Smooth muscle cell (in vitro differentiated cells): ENCODE results near the gene MYRIP. TPM values are rescaled to one million over a fixed set of nuclear protein-coding genes. Genes with fewer than 3 reads are reported as not detected.
"Not testable (repeated sequence)": the region's sequence is repeated elsewhere in the genome, so short reads cannot be mapped to it uniquely, and the experiment has no call there.

ENCODE experiments used
- DNase-seq: peaks from one replicate; lab custom pipeline; 2025; ENCODE audit not compliant: unreplicated experiment; lab: John Stamatoyannopoulos, UW
- H2AFZ ChIP-seq: fragments of 200-600 bp; sonication (generic); 2 replicates; pipeline ENCODE4 v1.6.0; 2016; ENCODE audit warnings: antibody characterized with exemption, low read depth, mild to moderate bottlenecking
- H3F3A ChIP-seq: fragments of 200-600 bp; sonication (generic); 2 replicates; pipeline ENCODE4 v1.6.0; 2017; ENCODE audit warnings: antibody characterized with exemption, low read depth
- H3K27ac ChIP-seq: fragments of 200-600 bp; sonication (generic); 2 replicates; pipeline ENCODE4 v1.5.1; 2016; ENCODE audit warnings: low read depth, mild to moderate bottlenecking
- H3K27me3 ChIP-seq: fragments of 200-600 bp; sonication (generic); 2 replicates; pipeline ENCODE4 v1.6.1; 2016; ENCODE audit warnings: low read depth, mild to moderate bottlenecking
- H3K36me3 ChIP-seq: fragments of 200-600 bp; sonication (generic); 2 replicates; pipeline ENCODE4 v1.5.1; 2016; ENCODE audit warnings: low read depth
- H3K4me1 ChIP-seq: fragments of 200-600 bp; sonication (generic); 2 replicates; pipeline ENCODE4 v1.5.1; 2016; ENCODE audit warnings: low read depth
- H3K4me2 ChIP-seq: fragments of 200-600 bp; sonication (generic); 2 replicates; pipeline ENCODE4 v1.6.0; 2016; ENCODE audit warnings: mild to moderate bottlenecking
- H3K4me3 ChIP-seq: fragments of 200-600 bp; sonication (generic); 2 replicates; pipeline ENCODE4 v1.5.1; 2016; ENCODE audit warnings: mild to moderate bottlenecking
- H3K79me2 ChIP-seq: fragments of 200-600 bp; sonication (generic); 2 replicates; pipeline ENCODE4 v1.6.0; 2016; ENCODE audit warnings: low read depth, mild to moderate bottlenecking
- H3K9ac ChIP-seq: fragments of 200-600 bp; sonication (generic); 2 replicates; pipeline ENCODE4 v1.6.0; 2016; ENCODE audit warnings: low read depth
- H3K9me3 ChIP-seq: fragments of 200-600 bp; sonication (generic); replicated peaks from 2 replicates; pipeline ENCODE4 v1.5.1; 2016; ENCODE audit warnings: low read depth
- H4K20me1 ChIP-seq: fragments of 200-600 bp; sonication (generic); 2 replicates; pipeline ENCODE4 v1.6.0; 2016; ENCODE audit warnings: low read depth
- CTCF ChIP-seq: fragments of 200-600 bp; sonication (generic); IDR thresholded peaks from 2 replicates; pipeline ENCODE4 v1.5.1; 2017; ENCODE audit warnings: borderline replicate concordance, mild to moderate bottlenecking, antibody characterized with exemption; ENCODE audit not compliant: insufficient read depth, poor library complexity, severe bottlenecking
- WGBS: methylation state at CpG from one replicate; pipeline ENCODE4 v1.1.7; 2016; ENCODE audit warnings: low lambda C conversion rate; 5-methylcytosine and 5-hydroxymethylcytosine counted together
- polyA plus RNA-seq: library from polyadenylated mRNA; unstranded; fragments of >200 nt; fragmentation: Nextera tagmentation; extraction: Ambion mirVana; gene quantifications from 2 replicates; pipeline ENCODE4 v1.2.1, GENCODE V29; 2016
- total RNA-seq: library from RNA; depleted of rRNA; stranded (reverse); fragments of >200 nt; gene quantifications from 2 replicates; pipeline ENCODE4 v1.2.3, GENCODE V29; 2014

The MYRIP gene
- total and polyA plus RNA-seq, 2 experiments from 2014 or later: not detected

- Histone ChIP-seq H3F3A (no peaks in the 10 kb centered on the region), H3K36me3 (no peaks in the 10 kb centered on the region), H3K9me3 (no peaks in the 10 kb centered on the region), H2AFZ (no peak overlapping the region), H3K4me2 (no peak overlapping the region), H3K79me2 (no peaks in the 10 kb centered on the region), H3K9ac (no peak overlapping the region), H3K4me3 (no peak overlapping the region), H3K27ac (no peak overlapping the region), H3K27me3 (no peaks in the 10 kb centered on the region), H3K4me1 (no peaks in the 10 kb centered on the region), H4K20me1 (no peaks in the 10 kb centered on the region)
- WGBS: 71% methylated on average over 4 of the region's 4 CpGs
- DNase-seq: no peak
- no peak for TF ChIP-seq CTCF
These were observed 213.0 kb downstream of the MYRIP start for GRCh38 chr3:40022297-40022827.

GRCh38 chr3:40024526-40024925 lies 215.1 kb downstream of the MYRIP start:
- Histone ChIP-seq H4K20me1 (no peaks in the 10 kb centered on the region), H2AFZ (no peak overlapping the region), H3K4me1 (no peaks in the 10 kb centered on the region), H3K27me3 (no peaks in the 10 kb centered on the region), H3K4me3 (no peak overlapping the region), H3K9me3 (no peaks in the 10 kb centered on the region), H3K79me2 (no peaks in the 10 kb centered on the region), H3K4me2 (no peak overlapping the region), H3K36me3 (no peaks in the 10 kb centered on the region), H3K27ac (no peak overlapping the region), H3F3A (no peaks in the 10 kb centered on the region), H3K9ac (no peak overlapping the region)
- no peak for TF ChIP-seq CTCF
- 84% methylated on average over 2 of the region's 2 CpGs for WGBS
- no peak for DNase-seq

- H3K4me3 ChIP-seq, H3K36me3 ChIP-seq, H2AFZ ChIP-seq, H3K4me1 ChIP-seq, H3K79me2 ChIP-seq, H4K20me1 ChIP-seq, H3K9me3 ChIP-seq, H3F3A ChIP-seq, H3K4me2 ChIP-seq, DNase-seq, H3K27ac ChIP-seq, H3K27me3 ChIP-seq, H3K9ac ChIP-seq: not testable (repeated sequence)
- WGBS: 89% methylated on average over 9 of the region's 9 CpGs
These were observed 216.5 kb downstream of the MYRIP start for GRCh38 chr3:40025892-40026291.

GRCh38 chr3:40035177-40035576 lies 225.8 kb downstream of the MYRIP start:
- H3K9ac ChIP-seq: no peak overlapping the region
- no peaks in the 10 kb centered on the region for H3F3A ChIP-seq
- H3K36me3 ChIP-seq: no peaks in the 10 kb centered on the region
- H3K4me2 ChIP-seq: no peak overlapping the region
- H3K4me1 ChIP-seq: no peaks in the 10 kb centered on the region
- H3K79me2 ChIP-seq: no peaks in the 10 kb centered on the region
- H3K4me3 ChIP-seq: no peak overlapping the region
- DNase-seq: no peak
- no peak for TF ChIP-seq CTCF
- no peaks in the 10 kb centered on the region for H3K9me3 ChIP-seq
- no peaks in the 10 kb centered on the region for H4K20me1 ChIP-seq
- no peak overlapping the region for H2AFZ ChIP-seq
- WGBS: 87% methylated on average over 4 of the region's 4 CpGs
- no peak overlapping the region for H3K27ac ChIP-seq
- H3K27me3 ChIP-seq: no peaks in the 10 kb centered on the region
